Measurements from ENCODE around the gene DLGAP1.
A peak's percentile ranks its signal among the peaks of the same experiment; 100 is the strongest.

Gene DLGAP1

GRCh38 chr18:3595369-3596273 lies 859.5 kb downstream of the DLGAP1 start:
- H3K9me3 ChIP-seq (ENCODE audit: insufficient read depth, low read depth, low read length) = no peaks in the 10 kb centered on the region
- H3K36me3 ChIP-seq (ENCODE audit: insufficient read depth, low read depth, low read length) = no peaks in the 10 kb centered on the region
- peak overlapping the region; percentile 73; the same call in 1 of the 2 replicates for H3K9ac ChIP-seq (ENCODE audit: low read depth, low read length)
- peak overlapping the region; percentile 26 for H3K27ac ChIP-seq (ENCODE audit: low read length)
- peaks cover 22% of the 10 kb centered on the region for H3K27me3 ChIP-seq (ENCODE audit: insufficient read depth, low read length)
- H3K4me1 ChIP-seq (ENCODE audit: insufficient read depth, low read length) = peaks cover 27% of the 10 kb centered on the region
- H3K4me3 ChIP-seq (ENCODE audit: low read length) = peak overlapping the region; percentile 61; the same call in 1 of the 2 replicates

GRCh38 chr18:3594760-3595368 lies 860.2 kb downstream of the DLGAP1 start:
- H3K36me3 ChIP-seq (ENCODE audit: insufficient read depth, low read depth, low read length) = no peaks in the 10 kb centered on the region
- peak overlapping the region; percentile 61 for H3K4me3 ChIP-seq (ENCODE audit: low read length)
- H3K4me1 ChIP-seq (ENCODE audit: insufficient read depth, low read length) = peaks cover 27% of the 10 kb centered on the region
- peak overlapping the region; percentile 73 for H3K9ac ChIP-seq (ENCODE audit: low read depth, low read length)
- H3K9me3 ChIP-seq (ENCODE audit: insufficient read depth, low read depth, low read length) = no peaks in the 10 kb centered on the region
- peaks cover 22% of the 10 kb centered on the region for H3K27me3 ChIP-seq (ENCODE audit: insufficient read depth, low read length)
- H3K27ac ChIP-seq (ENCODE audit: low read length) = peak overlapping the region; percentile 43

- H3K36me3 ChIP-seq (ENCODE audit: insufficient read depth, low read depth, low read length) = no peaks in the 10 kb centered on the region
- peaks cover 27% of the 10 kb centered on the region for H3K4me1 ChIP-seq (ENCODE audit: insufficient read depth, low read length)
- H3K9ac ChIP-seq (ENCODE audit: low read depth, low read length) = peak overlapping the region; percentile 73
- peaks cover 22% of the 10 kb centered on the region for H3K27me3 ChIP-seq (ENCODE audit: insufficient read depth, low read length)
- H3K9me3 ChIP-seq (ENCODE audit: insufficient read depth, low read depth, low read length) = no peaks in the 10 kb centered on the region
- H3K27ac ChIP-seq (ENCODE audit: low read length) = peak overlapping the region; percentile 43
- H3K4me3 ChIP-seq (ENCODE audit: low read length) = peak overlapping the region; percentile 61
Observed at GRCh38 chr18:3593904-3594759, 861.0 kb downstream of the DLGAP1 start.

- Histone ChIP-seq H3K4me3 (ENCODE audit: low read length) (peak overlapping the region; percentile 61), H3K27me3 (ENCODE audit: insufficient read depth, low read length) (peaks cover 22% of the 10 kb centered on the region), H3K9me3 (ENCODE audit: insufficient read depth, low read depth, low read length) (no peaks in the 10 kb centered on the region), H3K9ac (ENCODE audit: low read depth, low read length) (peak overlapping the region; percentile 55; the same call in 1 of the 2 replicates), H3K27ac (ENCODE audit: low read length) (no peak overlapping the region), H3K36me3 (ENCODE audit: insufficient read depth, low read depth, low read length) (no peaks in the 10 kb centered on the region), H3K4me1 (ENCODE audit: insufficient read depth, low read length) (peaks cover 27% of the 10 kb centered on the region)
Observed at GRCh38 chr18:3593381-3593903, 861.7 kb downstream of the DLGAP1 start.

DNA sequence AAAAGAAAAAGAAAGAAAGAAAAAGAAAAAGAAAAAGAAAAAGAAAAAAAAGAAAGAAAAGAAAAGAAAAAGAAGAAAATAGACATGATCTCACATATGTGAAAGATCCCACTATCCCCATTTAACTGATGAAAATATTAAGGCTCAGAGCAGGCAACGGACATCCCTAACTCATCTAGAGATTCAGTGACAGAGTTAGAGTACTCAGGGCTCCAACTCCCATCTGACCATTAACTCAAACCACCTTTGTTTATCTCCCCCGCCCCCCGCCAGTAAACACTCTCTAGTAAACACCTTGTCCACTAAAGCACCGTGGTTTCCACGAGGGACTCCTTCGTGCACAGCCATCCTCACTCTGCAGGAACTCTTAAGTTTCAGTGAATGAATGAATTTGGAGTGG lies 862.2 kb downstream of the DLGAP1 start:
- Histone ChIP-seq H3K27me3 (ENCODE audit: insufficient read depth, low read length) (peaks cover 22% of the 10 kb centered on the region), H3K4me1 (ENCODE audit: insufficient read depth, low read length) (peaks cover 27% of the 10 kb centered on the region), H3K36me3 (ENCODE audit: insufficient read depth, low read depth, low read length) (no peaks in the 10 kb centered on the region), H3K4me3 (ENCODE audit: low read length) (peak overlapping the region; percentile 61), H3K27ac (ENCODE audit: low read length) (no peak overlapping the region), H3K9ac (ENCODE audit: low read depth, low read length) (no peak overlapping the region), H3K9me3 (ENCODE audit: insufficient read depth, low read depth, low read length) (no peaks in the 10 kb centered on the region)

DNA sequence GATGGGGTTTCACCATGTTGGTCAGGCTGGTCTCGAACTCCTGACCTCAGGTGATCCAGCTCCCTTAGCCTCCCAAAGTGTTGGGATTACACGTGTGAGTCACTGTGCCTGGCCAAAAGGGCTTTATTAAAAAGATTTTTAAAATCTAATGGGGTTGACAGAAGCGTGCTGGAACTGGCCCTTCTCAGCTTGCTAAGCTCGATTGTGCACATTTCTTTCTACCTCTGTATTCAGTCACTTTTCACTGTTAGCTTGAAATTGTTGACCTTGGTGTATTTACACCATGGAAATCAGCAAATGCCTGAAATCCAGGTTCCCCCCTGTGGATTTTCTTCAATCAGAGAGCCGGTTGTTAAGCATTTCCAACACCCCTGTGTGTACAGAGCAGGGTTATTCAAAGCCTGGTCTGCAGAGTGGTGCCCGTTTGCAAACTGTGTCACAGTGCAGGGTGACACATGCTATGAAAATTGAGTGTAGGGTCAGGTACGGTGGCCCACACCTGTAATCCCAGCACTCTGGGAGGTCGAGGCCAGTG lies 864.9 kb downstream of the DLGAP1 start:
- H3K36me3 ChIP-seq (ENCODE audit: insufficient read depth, low read depth, low read length) = no peaks in the 10 kb centered on the region
- no peak overlapping the region for H3K27ac ChIP-seq (ENCODE audit: low read length)
- H3K4me3 ChIP-seq (ENCODE audit: low read length) = no peak overlapping the region
- peaks cover 24% of the 10 kb centered on the region; the same call in 1 of the 2 replicates for H3K4me1 ChIP-seq (ENCODE audit: insufficient read depth, low read length)
- H3K9me3 ChIP-seq (ENCODE audit: insufficient read depth, low read depth, low read length) = no peaks in the 10 kb centered on the region
- H3K9ac ChIP-seq (ENCODE audit: low read depth, low read length) = no peak overlapping the region
- H3K27me3 ChIP-seq (ENCODE audit: insufficient read depth, low read length) = peaks cover 22% of the 10 kb centered on the region

- H3K9ac ChIP-seq (ENCODE audit: low read depth, low read length) = peak overlapping the region; percentile 24; the same call in 1 of the 2 replicates
- H3K27ac ChIP-seq (ENCODE audit: low read length) = peak overlapping the region; percentile 3
- H3K36me3 ChIP-seq (ENCODE audit: insufficient read depth, low read depth, low read length) = no peaks in the 10 kb centered on the region
- peaks cover 5% of the 10 kb centered on the region; the same call in 1 of the 2 replicates for H3K4me1 ChIP-seq (ENCODE audit: insufficient read depth, low read length)
- peak overlapping the region; percentile 9; the same call in 1 of the 2 replicates for H3K4me3 ChIP-seq (ENCODE audit: low read length)
- H3K9me3 ChIP-seq (ENCODE audit: insufficient read depth, low read depth, low read length) = no peaks in the 10 kb centered on the region
- H3K27me3 ChIP-seq (ENCODE audit: insufficient read depth, low read length) = peaks cover 1% of the 10 kb centered on the region; the same call in 1 of the 2 replicates
Observed at GRCh38 chr18:3585656-3586509, 869.2 kb downstream of the DLGAP1 start.

GRCh38 chr18:3584897-3585460 lies 870.1 kb downstream of the DLGAP1 start:
- Histone ChIP-seq H3K9me3 (ENCODE audit: insufficient read depth, low read depth, low read length) (no peaks in the 10 kb centered on the region), H3K4me3 (ENCODE audit: low read length) (peak overlapping the region; percentile 9; the same call in 1 of the 2 replicates), H3K36me3 (ENCODE audit: insufficient read depth, low read depth, low read length) (no peaks in the 10 kb centered on the region), H3K9ac (ENCODE audit: low read depth, low read length) (peak overlapping the region; percentile 24; the same call in 1 of the 2 replicates), H3K27ac (ENCODE audit: low read length) (peak overlapping the region; percentile 3), H3K4me1 (ENCODE audit: insufficient read depth, low read length) (peaks cover 5% of the 10 kb centered on the region; the same call in 1 of the 2 replicates), H3K27me3 (ENCODE audit: insufficient read depth, low read length) (no peaks in the 10 kb centered on the region)

GRCh38 chr18:3584266-3584861 lies 870.7 kb downstream of the DLGAP1 start:
- H3K4me3 ChIP-seq (ENCODE audit: low read length) = no peak overlapping the region
- H3K36me3 ChIP-seq (ENCODE audit: insufficient read depth, low read depth, low read length) = no peaks in the 10 kb centered on the region
- peaks cover 5% of the 10 kb centered on the region; the same call in 1 of the 2 replicates for H3K4me1 ChIP-seq (ENCODE audit: insufficient read depth, low read length)
- H3K9me3 ChIP-seq (ENCODE audit: insufficient read depth, low read depth, low read length) = no peaks in the 10 kb centered on the region
- peak overlapping the region; percentile 4 for H3K27ac ChIP-seq (ENCODE audit: low read length)
- no peak overlapping the region for H3K9ac ChIP-seq (ENCODE audit: low read depth, low read length)
- no peaks in the 10 kb centered on the region for H3K27me3 ChIP-seq (ENCODE audit: insufficient read depth, low read length)

GRCh38 chr18:3583873-3584247 lies 871.2 kb downstream of the DLGAP1 start:
- H3K27ac ChIP-seq (ENCODE audit: low read length) = no peak overlapping the region
- H3K4me1 ChIP-seq (ENCODE audit: insufficient read depth, low read length) = peaks cover 5% of the 10 kb centered on the region; the same call in 1 of the 2 replicates
- H3K27me3 ChIP-seq (ENCODE audit: insufficient read depth, low read length) = no peaks in the 10 kb centered on the region
- no peak overlapping the region for H3K9ac ChIP-seq (ENCODE audit: low read depth, low read length)
- no peaks in the 10 kb centered on the region for H3K9me3 ChIP-seq (ENCODE audit: insufficient read depth, low read depth, low read length)
- no peaks in the 10 kb centered on the region for H3K36me3 ChIP-seq (ENCODE audit: insufficient read depth, low read depth, low read length)
- H3K4me3 ChIP-seq (ENCODE audit: low read length) = no peak overlapping the region
